ENCODE measurements around the gene MYOCD.

GRCh38 chr17:12735517-12735916 lies 69.8 kb downstream of the MYOCD start:
- no peak for TF ChIP-seq CTCF (conservative IDR thresholded peaks at IDR 0.05; ENCODE audit: low read length)
- no peak for TF ChIP-seq EZH2phosphoT487 (IDR thresholded peaks at IDR 0.05; ENCODE audit: borderline replicate concordance)
